AG04449 (cell line): ENCODE measurements around the gene FHOD3.

Experiments used
- CTCF ChIA-PET: fragments of 350-600 bp; formaldehyde crosslinking; extraction: SDS; loops from one replicate; lab custom pipeline; 2021; ENCODE audit warnings: antibody characterized with exemption; lab: Yijun Ruan, JAX
- POLR2A ChIA-PET: fragments of 400-600, 350-600 bp; formaldehyde crosslinking; extraction: SDS; loops from one replicate; lab custom pipeline; 2020; ENCODE audit warnings: antibody characterized with exemption, inconsistent platforms; lab: Yijun Ruan, JAX
- DNase-seq: peaks from one replicate; pipeline ENCODE4 v3.0.0-alpha.2; 2010; ENCODE audit warnings: low read depth, low spot score
- H3K4me3 ChIP-seq: 2 replicates; pipeline ENCODE4 v1.5.1; 2011; ENCODE audit warnings: low read depth, mild to moderate bottlenecking, control low read depth, low read length
- CTCF ChIP-seq: IDR thresholded peaks from one replicate; pipeline ENCODE4 v1.5.1; 2011; ENCODE audit warnings: mild to moderate bottlenecking, moderate library complexity, low read length, control low read depth, inconsistent platforms; ENCODE audit not compliant: insufficient read depth; ENCODE audit errors: missing control alignments

FHOD3 gene

DNA sequence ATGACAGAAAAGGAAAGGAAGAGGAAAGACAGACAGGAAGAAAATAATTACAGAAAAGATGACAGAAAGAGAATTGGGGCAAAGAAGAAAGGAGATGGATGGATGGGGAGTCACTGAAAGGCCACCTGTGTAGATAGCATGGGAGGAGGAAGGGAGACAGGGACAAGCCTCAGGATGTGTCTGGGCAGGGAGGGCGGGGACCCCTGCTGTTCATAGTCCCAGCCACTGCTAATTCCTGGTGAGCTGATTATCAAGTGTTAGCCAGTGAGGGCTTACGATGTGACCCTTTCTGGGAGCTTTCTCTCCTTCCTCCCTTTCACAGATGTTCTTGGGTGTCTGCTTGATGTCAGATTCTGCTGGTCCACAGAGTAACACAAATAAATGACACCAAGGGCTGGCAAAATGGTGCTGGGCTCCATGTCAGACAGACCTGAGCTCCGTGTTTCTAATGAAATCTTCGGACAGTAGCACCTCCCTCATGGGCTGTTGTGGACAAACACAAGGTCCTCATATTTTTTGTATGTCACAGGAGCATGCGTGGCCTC is 13.6 kb downstream of the FHOD3 start:
- DNase-seq, result no peak
- no peak for TF ChIP-seq CTCF
- no peak overlapping the region for H3K4me3 ChIP-seq
- POLR2A ChIA-PET, result no interaction called here
- CTCF ChIA-PET, result no interaction called here

GRCh38 chr18:36312806-36313395 is 15.4 kb downstream of the FHOD3 start:
- H3K4me3 ChIP-seq, result no peak overlapping the region
- CTCF ChIA-PET, result no interaction called here
- no peak for DNase-seq
- TF ChIP-seq CTCF, result no peak
- POLR2A ChIA-PET, result interaction anchor here (0.6 kb wide), 1 partner anchor 127 kb away, joined by 3 read pairs; no protein-coding TSS in a partner anchor

- POLR2A ChIA-PET, result no interaction called here
- no peak overlapping the region for H3K4me3 ChIP-seq
- no peak for TF ChIP-seq CTCF
- no peak for DNase-seq
- CTCF ChIA-PET, result interaction anchor here (1.0 to 1.1 kb wide), 2 partner anchors 10 to 496 kb away, joined by 4 read pairs; no protein-coding TSS in a partner anchor
Measured at GRCh38 chr18:36314098-36314497, 16.6 kb downstream of the FHOD3 start.

- DNase-seq, result peak; percentile 64
- ChIA-PET POLR2A (no interaction called here), CTCF (interaction anchor here (1.0 to 1.1 kb wide), 2 partner anchors 10 to 496 kb away, joined by 4 read pairs; no protein-coding TSS in a partner anchor)
- no peak for TF ChIP-seq CTCF
- no peak overlapping the region for H3K4me3 ChIP-seq
Measured at GRCh38 chr18:36314754-36315153, 17.2 kb downstream of the FHOD3 start.

- TF ChIP-seq CTCF, result no peak
- no peak for DNase-seq
- POLR2A ChIA-PET, result interaction anchor here (0.6 to 1.0 kb wide), 2 partner anchors 18 to 19 kb away, joined by 3 read pairs; no protein-coding TSS in a partner anchor
- H3K4me3 ChIP-seq, result no peak overlapping the region
- CTCF ChIA-PET, result interaction anchor here (0.7 kb wide), 1 partner anchor 269 kb away, joined by 4 read pairs; no protein-coding TSS in a partner anchor
Measured at GRCh38 chr18:36315736-36316135, 18.2 kb downstream of the FHOD3 start.

DNA sequence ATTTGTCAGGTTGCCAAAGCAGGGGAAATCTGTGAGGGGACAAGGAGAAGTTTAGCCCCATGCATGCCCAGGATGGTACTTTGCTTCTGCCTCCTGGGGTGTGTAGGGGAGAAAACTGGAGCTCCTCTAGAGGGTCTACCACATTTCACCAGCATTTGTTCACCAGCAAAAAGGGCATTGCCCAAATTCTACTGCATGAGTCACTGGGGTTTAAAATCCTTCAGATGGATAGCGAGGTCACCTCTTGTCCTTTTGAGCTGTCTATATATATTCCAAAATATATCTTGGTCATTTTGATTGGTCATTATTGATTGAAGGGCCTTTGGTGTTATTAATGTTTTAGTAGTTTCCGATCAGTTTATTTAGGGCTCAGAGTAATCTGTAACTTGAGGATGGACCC is 18.7 kb downstream of the FHOD3 start:
- H3K4me3 ChIP-seq, result no peak overlapping the region
- DNase-seq, result no peak
- ChIA-PET POLR2A (interaction anchor here (0.6 to 1.0 kb wide), 2 partner anchors 18 kb away, joined by 3 read pairs; no protein-coding TSS in a partner anchor), CTCF (interaction anchor here (0.7 kb wide), 1 partner anchor 269 kb away, joined by 4 read pairs; no protein-coding TSS in a partner anchor)
- TF ChIP-seq CTCF, result no peak
